ENCODE measurements around the gene ATP6V0E1.
A peak's percentile ranks its signal among the peaks of the same experiment; 100 is the strongest.
"Not testable (repeated sequence)": the region's sequence is repeated elsewhere in the genome, so short reads cannot be mapped to it uniquely, and the experiment has no call there.

Gene ATP6V0E1

GRCh38 chr5:173004013-173004412 is 20.4 kb downstream of the ATP6V0E1 start:
- no peak for DNase-seq (ENCODE audit: low spot score)

DNA sequence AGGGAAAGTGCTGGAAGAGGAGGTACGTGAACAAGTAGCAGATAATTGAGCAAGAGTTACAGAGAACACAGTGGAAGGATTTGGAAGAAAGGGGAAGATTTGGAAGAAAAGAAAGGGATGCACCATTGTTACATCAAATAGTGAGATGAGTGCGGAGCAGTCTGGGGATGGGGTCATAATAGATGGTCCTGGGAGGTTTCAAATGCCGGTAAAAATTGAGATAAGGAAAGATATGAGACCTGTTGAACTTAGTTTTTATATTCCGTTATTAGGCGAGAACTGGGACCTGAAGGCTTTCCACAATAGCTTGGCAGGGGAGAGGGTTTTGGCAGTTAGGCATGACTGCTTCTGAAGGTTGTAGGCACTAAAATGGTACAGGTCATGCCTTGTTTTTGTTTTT is 20.9 kb downstream of the ATP6V0E1 start:
- DNase-seq (ENCODE audit: low spot score) = no peak

DNA sequence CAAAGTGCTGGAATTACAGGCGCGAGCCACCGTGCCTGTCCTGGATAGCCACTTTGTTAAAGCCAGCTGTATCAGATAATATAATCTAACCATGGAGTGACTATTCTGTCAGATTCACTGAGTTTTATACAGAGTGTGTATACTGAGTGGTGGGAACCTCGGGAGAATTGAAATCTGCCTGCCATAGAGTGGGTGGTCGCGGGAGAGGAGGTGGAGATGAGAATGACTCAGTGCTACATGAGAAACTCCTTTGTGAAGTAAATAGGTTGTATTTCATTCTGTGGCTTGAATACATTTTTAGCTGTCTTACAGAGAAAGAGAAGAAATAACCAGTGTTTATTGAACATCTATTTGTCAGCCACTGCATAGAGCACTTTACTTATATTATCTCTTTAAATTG is 26.4 kb downstream of the ATP6V0E1 start:
- DNase-seq (ENCODE audit: low spot score) = peak; percentile 15

DNA sequence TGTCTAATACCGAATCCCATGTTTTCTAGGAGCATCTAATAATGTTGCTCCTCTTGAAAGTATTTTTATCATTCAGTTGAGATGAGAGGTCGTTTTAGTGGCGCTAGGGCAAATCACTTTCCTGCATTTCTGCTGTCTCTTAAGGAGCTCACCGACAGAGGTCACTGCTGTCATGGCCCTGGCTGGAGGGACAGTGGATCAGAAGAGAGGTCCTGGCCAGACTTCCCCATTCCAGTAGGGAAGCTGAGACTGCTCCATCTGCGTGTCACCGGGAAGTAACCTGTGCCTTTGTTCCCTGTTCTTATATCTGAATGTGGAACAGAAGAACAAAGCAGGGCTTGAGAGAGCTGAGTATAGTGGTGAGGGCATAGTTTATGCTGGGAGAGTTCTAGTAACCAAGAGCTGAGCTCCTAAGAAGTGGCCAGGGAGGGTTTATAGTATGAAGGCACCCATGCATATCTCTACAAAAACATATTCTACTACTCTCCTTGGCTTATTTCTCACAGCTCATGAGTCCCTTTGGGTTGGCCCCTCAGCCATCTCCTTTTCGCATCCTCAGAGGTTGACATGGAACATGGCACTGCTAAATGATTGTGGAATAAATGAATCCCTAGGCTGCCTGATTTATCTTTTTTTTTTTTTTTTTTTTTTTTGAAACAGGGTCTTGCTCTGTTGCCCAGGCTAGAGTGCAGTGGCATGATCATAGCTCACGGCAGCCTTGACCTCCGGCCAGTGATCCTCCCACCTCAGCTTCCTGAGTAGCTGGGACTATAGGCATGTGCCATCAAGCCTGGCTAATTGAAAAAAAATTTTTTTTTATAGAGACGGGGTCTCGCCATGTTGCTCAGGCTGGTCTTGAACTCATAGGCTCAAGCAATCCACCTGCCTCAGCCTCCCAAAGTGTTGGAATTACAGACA is 27.2 kb downstream of the ATP6V0E1 start:
- DNase-seq (ENCODE audit: low spot score) = no peak

GRCh38 chr5:173011566-173011965 is 28.0 kb downstream of the ATP6V0E1 start:
- DNase-seq (ENCODE audit: low spot score) = no peak

DNA sequence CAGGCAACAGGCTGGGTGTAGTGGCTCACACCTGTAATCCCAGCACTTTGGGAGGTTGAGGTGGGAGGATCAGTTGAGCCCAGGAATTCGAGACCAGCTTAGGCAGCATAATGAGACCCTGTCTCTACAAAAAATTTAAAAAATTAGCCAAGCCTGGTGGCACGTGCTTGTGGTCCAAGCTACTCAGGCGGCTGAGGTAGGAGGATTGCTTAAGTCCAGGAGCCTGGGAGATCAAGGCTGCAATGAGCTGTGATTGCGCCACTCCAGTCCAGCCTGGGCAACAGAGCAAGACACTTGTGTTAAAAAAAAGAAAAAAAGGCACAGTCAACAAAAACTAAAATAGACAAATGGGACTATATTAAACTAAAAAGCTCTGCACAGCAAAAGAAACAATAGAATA is 29.3 kb downstream of the ATP6V0E1 start:
- no peak for DNase-seq (ENCODE audit: low spot score)

DNA sequence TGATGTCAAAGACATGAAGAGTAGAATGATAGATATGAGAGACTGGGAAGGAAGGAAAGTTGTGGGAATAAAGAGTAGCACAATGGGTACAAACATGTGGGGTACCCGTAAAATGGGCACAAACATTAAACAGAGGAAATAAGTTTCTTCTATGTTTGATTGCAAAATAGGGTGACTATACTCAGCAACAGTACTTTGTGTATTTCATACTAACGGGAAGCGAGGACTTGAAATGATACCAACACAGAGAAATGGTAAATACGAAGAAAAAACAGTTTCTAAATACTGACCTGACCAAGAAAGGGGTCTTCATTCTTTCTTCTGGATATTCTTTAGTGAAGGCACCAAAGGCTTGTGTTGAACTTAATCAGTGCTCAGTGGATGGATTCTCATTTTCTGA is 31.1 kb downstream of the ATP6V0E1 start:
- DNase-seq (ENCODE audit: low spot score) = no peak

- DNase-seq (ENCODE audit: low spot score) = no peak
These were observed 31.6 kb downstream of the ATP6V0E1 start for GRCh38 chr5:173015192-173015591.

- no peak for DNase-seq (ENCODE audit: low spot score)
These were observed 32.3 kb downstream of the ATP6V0E1 start for GRCh38 chr5:173015598-173016455.

DNA sequence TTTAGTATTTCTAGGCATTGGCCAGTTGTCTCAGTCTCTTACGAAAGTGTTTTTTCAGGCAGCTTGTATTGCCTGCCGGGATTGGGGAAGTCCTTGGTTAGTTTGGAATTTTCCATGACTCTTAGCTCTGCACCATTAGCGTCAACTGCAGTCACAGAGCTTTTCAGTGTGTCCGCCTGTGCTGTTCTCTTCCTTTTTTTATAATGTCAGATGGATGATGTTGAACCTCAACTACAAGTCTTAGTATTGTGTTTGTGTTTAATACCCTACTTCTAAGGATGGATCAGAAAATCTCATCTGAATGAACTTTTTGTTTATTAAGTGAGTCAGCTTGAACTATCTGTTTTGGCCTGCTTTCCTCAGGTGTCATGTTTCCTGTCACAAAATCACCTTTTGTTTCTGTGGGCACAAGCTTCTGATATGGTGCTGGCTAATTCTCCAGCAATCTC is 33.1 kb downstream of the ATP6V0E1 start:
- DNase-seq (ENCODE audit: low spot score) = peak; percentile 79

GRCh38 chr5:173017087-173017486 is 33.5 kb downstream of the ATP6V0E1 start:
- not testable (repeated sequence) for DNase-seq (ENCODE audit: low spot score)

GRCh38 chr5:173018358-173018757 is 34.8 kb downstream of the ATP6V0E1 start:
- DNase-seq (ENCODE audit: low spot score) = no peak

- no peak for DNase-seq (ENCODE audit: low spot score)
These were observed 36.6 kb downstream of the ATP6V0E1 start for GRCh38 chr5:173020154-173020581.

- no peak for DNase-seq (ENCODE audit: low spot score)
These were observed 37.1 kb downstream of the ATP6V0E1 start for GRCh38 chr5:173020643-173021042.

DNA sequence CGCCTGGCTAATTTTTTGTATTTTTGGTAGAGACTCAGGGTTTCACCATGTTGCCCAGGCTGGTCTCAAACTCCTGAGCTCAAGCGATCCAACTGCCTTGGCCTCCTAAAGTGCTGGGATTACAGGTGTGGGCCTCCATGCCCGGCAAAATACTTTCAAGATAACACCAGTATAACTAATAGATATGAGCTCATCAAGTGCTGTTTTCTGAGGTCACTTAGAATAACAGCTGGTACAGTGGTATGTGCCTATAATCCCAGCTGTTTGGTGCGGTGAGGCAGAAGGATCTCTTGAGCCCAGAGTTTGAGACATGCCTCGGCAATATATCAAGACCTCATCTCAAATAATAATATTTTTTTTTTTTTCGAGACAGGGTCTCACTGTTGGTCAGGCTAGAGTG is 42.1 kb downstream of the ATP6V0E1 start:
- DNase-seq (ENCODE audit: low spot score) = no peak

GRCh38 chr5:173027905-173028304 is 44.3 kb downstream of the ATP6V0E1 start:
- DNase-seq (ENCODE audit: low spot score) = no peak

- no peak for DNase-seq (ENCODE audit: low spot score)
These were observed 45.3 kb downstream of the ATP6V0E1 start for GRCh38 chr5:173028811-173029327.

DNA sequence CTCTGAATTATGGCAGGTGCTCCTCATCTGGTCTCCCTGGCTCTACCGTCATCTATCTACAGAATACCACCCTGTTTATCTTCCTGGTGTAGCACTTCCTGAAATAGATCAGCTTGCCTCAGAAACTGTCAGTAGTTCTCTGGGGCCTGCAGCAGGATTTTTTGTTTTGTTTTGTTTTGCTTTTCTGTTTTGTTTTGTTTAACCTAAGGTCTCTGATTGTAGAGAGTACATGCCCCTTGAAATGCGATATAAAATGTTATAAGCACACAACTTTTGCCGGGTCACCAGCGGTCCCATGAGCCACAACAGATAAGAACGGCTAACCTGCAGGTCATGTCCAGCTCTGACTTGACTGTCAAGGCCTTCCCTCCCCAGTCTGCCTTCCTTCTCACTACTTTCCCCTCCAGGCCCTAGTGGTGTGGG is 45.9 kb downstream of the ATP6V0E1 start:
- DNase-seq (ENCODE audit: low spot score) = no peak

GRCh38 chr5:173032096-173032495 is 48.5 kb downstream of the ATP6V0E1 start:
- not testable (repeated sequence) for DNase-seq (ENCODE audit: low spot score)

GRCh38 chr5:173032730-173033129 is 49.2 kb downstream of the ATP6V0E1 start:
- no peak for DNase-seq (ENCODE audit: low spot score)

DNA sequence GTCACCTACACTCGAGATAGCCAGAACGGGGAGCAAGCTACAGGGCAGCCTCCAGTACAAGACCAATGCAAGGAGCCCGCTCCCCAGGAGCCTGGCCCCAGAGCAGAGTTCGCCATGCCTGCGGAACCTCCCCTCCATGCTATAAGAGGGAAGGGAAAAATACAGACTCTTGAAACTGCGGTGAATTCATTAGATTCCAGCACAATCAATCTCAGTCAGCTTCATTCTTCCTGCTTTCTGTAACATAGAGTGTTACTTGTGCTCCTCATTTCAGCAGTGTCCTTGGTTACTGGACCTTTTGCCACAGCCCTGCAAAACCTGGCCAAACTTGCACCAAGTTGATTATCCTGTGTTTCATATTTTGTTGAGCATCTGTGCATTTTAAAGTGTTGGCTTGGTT is 50.4 kb downstream of the ATP6V0E1 start:
- no peak for DNase-seq (ENCODE audit: low spot score)

DNA sequence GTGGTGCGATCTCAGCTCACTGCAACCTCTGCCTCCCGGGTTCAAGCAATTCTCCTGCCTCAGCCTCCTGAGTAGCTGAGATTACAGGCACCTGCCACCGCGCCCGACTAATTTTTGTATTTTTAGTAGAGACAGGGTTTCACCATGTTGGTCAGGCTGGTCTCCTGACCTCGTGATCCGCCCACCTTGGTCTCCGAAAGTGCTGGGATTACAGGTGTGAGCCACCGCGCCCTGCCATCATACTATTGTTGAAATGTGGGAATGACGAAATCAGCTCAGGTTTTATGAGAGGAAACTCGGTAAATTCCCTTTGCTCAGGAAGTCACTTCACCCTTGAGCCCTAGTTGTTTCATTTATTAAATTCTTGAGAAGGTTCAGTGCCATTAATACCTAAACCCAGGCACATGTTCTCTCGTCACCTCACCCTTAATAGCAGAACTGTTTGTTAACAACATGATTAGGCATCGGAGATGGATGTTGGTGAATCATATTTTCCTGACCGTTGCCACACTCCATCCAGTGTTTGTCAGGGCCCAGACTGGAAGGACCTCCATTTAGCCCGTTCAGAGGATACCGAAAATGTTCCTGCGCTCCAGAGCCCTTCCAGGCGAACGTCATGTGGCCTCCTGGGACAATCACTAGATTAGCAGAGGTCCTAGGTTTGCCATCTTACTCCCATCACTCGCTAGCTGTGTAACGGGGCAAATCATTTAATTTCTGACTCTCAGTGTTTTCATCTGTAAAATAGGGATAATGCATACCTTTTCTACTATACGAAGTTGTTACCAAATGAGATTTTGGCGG is 52.5 kb downstream of the ATP6V0E1 start:
- no peak for DNase-seq (ENCODE audit: low spot score)

Data from COLO829 (cell line).